NOMO-1 treated with DMSO at 0.1 percent for 48 hours (cell line): ENCODE data around the gene C1QTNF12.

Experiments
- DNase-seq: peaks from one replicate; lab custom pipeline; 2025; ENCODE audit not compliant: unreplicated experiment; lab: John Stamatoyannopoulos, UW

C1QTNF12 gene

DNA sequence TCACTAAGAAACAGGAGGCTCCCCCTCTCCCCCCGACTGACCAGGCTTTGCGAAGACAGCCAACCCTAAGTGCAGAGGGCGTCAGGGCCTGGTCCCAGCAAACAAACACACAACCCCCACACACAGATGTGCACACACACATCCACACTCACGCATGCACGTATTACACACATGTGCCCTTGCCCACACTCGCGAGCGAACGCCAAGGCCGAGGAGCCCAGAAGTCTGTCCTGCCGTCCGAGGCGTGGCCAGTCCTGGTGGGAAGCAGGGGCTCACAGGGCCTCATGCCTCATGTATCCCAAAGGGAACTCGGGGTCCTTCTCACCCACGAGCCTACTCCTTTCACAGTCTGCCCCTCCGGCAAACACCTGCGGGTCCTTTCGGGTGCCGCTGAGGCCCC, 16.8 kb downstream of the C1QTNF12 start:
- DNase-seq: no peak

GRCh38 chr1:1228596-1229321, 17.8 kb downstream of the C1QTNF12 start:
- DNase-seq: no peak

DNA sequence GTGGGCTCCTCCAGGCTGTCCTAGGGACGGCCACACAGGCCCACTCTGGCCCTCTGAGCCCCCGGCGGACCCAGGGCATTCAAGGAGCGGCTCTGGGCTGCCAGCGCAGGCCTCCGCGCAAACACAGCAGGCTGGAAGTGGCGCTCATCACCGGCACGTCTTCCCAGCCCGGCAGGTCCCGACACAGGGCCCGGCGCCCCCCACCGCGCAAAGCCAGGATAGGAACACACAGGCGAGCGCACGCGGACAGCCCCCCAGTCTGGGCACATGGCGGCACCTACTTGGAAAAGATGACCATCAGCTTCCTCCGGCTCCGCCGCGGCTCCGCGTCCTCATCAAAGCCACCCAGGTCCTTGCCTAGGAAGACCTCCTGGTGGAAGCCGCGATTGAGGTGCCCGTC, 18.3 kb downstream of the C1QTNF12 start:
- no peak for DNase-seq

DNA sequence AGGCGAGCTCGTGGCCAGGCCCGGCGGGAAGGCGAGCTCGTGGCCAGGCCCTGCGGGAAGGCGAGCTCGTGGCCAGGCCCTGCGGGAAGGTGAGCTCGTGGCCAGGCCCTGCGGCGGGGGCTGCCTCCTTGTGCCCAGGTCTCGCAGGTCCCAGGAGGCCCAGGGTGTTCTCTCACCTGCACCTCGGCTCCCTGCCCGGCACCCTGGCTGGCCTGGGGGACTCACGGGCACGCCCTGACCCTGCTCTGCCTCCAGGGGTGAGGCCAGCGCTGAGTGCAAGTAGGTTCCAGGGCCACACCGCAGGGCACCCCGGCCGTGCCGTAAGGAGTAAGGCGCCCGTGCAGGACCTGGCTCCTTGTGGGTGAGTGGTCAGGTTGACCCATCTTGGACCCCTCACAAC, 19.1 kb downstream of the C1QTNF12 start:
- DNase-seq: no peak

- DNase-seq: no peak
These were observed 19.8 kb downstream of the C1QTNF12 start for GRCh38 chr1:1226566-1227362.

GRCh38 chr1:1225913-1226312, 20.6 kb downstream of the C1QTNF12 start:
- no peak for DNase-seq

GRCh38 chr1:1225238-1225845, 21.2 kb downstream of the C1QTNF12 start:
- no peak for DNase-seq

GRCh38 chr1:1223891-1224290, 22.6 kb downstream of the C1QTNF12 start:
- no peak for DNase-seq

DNA sequence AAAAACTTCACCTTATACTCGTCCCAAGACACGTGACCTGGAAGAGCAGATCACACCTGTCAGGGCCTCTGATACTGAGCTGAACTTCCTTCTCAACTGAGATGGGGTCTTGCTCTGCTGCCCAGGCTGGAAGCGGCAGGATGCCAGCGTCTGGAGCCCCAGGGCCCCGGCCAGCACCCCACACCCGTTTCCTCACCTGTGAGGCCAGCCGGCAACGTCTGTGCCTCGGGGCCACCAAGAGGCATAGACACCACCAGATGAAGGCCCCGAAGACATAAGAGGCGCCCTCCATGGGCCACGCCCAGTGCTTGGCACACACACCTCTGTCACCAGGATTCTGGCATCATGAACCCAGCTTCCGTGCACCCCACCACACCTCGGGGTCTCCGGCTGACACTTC, 23.2 kb downstream of the C1QTNF12 start:
- DNase-seq: no peak

- no peak for DNase-seq
These were observed 23.8 kb downstream of the C1QTNF12 start for GRCh38 chr1:1222575-1223225.

- no peak for DNase-seq
These were observed 24.5 kb downstream of the C1QTNF12 start for GRCh38 chr1:1221887-1222574.

GRCh38 chr1:1220197-1220596, 26.3 kb downstream of the C1QTNF12 start:
- DNase-seq: no peak

GRCh38 chr1:1219341-1219740, 27.2 kb downstream of the C1QTNF12 start:
- DNase-seq: no peak

- DNase-seq: no peak
These were observed 27.9 kb downstream of the C1QTNF12 start for GRCh38 chr1:1218524-1219200.

- no peak for DNase-seq
These were observed 28.6 kb downstream of the C1QTNF12 start for GRCh38 chr1:1217621-1218523.

DNA sequence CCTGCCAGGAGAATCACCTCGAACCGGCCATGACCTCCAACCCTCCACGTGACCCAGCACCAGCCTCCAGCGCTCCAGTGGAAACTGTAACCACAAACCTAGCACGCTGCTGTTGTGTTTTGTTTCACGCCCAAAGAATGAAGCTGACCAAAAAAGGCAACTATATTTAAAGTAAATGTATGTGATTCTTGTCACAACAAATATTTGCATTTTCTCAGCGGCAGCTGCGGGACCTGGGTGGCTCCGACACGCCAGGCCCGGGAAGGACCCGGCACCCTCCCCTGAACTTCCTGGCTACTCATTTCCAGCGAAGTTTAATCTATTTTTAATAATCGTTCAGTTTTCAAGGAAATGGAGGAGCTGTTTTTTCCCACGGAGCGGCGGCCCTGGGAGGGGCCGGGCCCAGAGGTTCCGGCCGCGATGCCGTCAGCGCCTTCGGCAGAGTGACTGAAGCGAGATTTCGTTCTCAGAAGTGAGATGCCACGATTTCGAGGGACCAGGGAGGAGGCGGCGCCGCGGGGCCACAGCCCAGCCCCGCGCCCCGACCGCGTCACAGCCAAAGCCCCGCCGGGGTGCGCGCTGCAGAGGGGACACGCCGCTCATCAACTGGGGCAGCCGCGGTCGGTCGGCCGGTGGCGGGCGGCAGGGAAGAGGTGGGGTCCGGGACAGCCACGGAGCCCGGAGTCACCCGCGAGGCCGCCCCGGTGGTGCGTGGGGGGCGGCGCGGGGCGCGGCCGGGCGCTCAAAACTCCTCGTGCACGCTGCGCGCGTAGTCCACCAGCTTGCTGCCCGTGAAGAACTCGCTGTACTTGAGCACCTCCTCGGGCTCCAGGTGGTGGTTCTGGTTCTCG, 29.5 kb downstream of the C1QTNF12 start:
- no peak for DNase-seq

DNA sequence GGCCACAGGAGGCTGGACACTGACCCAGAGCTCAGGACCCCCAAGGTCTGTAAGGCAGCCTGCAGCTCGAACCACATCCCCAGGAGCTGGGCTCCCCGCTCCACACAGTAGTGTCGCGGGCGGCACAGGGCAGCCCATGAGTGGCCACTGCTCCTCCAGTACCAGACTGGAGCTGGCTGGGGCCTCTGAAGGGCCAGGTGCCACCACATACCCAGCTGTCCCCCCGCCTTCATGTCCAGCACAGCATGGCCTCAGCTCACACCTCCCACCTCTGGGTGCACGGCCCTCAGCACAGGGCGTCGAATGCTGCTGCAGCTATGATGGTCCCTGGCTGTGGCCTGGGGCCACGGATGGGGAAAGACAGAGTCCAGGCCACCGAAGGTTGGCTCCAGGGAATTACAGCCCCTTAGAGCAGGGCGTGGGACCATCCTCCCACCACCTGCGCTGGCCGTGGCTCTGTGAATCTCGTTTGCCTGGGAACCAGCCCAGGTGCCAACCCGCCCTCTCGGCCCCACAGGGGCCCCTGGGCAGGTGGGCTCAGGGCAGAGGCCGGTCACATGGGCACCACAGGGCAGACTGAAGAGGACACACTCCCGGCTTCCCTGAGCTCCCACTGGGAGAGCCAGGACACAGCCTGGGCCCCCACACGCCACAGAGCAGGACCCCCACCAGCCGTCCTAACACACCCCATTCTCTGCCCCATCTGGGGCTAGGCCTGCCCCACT, 30.5 kb downstream of the C1QTNF12 start:
- no peak for DNase-seq
